Liver (tissue), 9 donors: ENCODE data around the gene TMEM18. TPM values are rescaled to one million over a fixed set of nuclear protein-coding genes. Genes with fewer than 3 reads are reported as not detected.

Experiments used
- DNase-seq: peaks from one replicate; pipeline ENCODE4 v3.0.0-alpha.2; 2017; ENCODE audit warnings: low spot score
- H3K27ac ChIP-seq, 2 donors: one replicate each; pipeline ENCODE4 v1.7.0; 2013; ENCODE audit warnings: inconsistent platforms in 2 of 2, low read length in 2 of 2, control low read depth in 1 of 2, low read depth in 1 of 2, mild to moderate bottlenecking in 1 of 2
- H3K27me3 ChIP-seq, 4 donors: one replicate each; pipeline versions ENCODE4 v1.6.1 to v1.7.0; 2013; ENCODE audit warnings: low read length in 3 of 4, inconsistent platforms in 1 of 4, mild to moderate bottlenecking in 1 of 4, moderate library complexity in 1 of 4; ENCODE audit not compliant: control insufficient read depth in 4 of 4, insufficient read depth in 4 of 4
- H3K36me3 ChIP-seq, 4 donors: one replicate each; pipeline versions ENCODE4 v1.6.1 to v1.7.0; 2013; ENCODE audit warnings: low read length in 3 of 4, mild to moderate bottlenecking in 3 of 4, low read depth in 1 of 4, moderate library complexity in 1 of 4; ENCODE audit not compliant: control insufficient read depth in 4 of 4, insufficient read depth in 3 of 4
- H3K4me1 ChIP-seq, 4 donors: one replicate each; pipeline versions ENCODE4 v1.6.1 to v1.7.0; 2013; ENCODE audit warnings: low read length in 3 of 4, mild to moderate bottlenecking in 3 of 4, moderate library complexity in 1 of 4; ENCODE audit not compliant: control insufficient read depth in 4 of 4, insufficient read depth in 4 of 4
- H3K4me3 ChIP-seq, 3 donors: one replicate each; pipeline versions ENCODE4 v1.6.1 to v1.7.0; 2013; ENCODE audit warnings: low read length in 3 of 3, control low read depth in 1 of 3, low read depth in 1 of 3, mild to moderate bottlenecking in 1 of 3
- H3K9ac ChIP-seq, 2 donors: one replicate each; pipeline ENCODE4 v1.7.0; 2013; ENCODE audit warnings: low read length in 2 of 2, mild to moderate bottlenecking in 2 of 2, moderate library complexity in 2 of 2, control low read depth in 1 of 2, low read depth in 1 of 2
- H3K9me3 ChIP-seq, 4 donors: one replicate each; pipeline versions ENCODE4 v1.6.1 to v1.7.0; 2013; ENCODE audit warnings: low read length in 3 of 4; ENCODE audit not compliant: control insufficient read depth in 4 of 4
- ATF3 ChIP-seq: IDR thresholded peaks from 2 replicates; pipeline ENCODE4 v1.6.1; 2016; ENCODE audit warnings: antibody characterized with exemption
- CTCF ChIP-seq: fragments of 150-350 bp; IDR thresholded peaks from 2 replicates; pipeline ENCODE4 v1.5.1; 2017; ENCODE audit warnings: improper control_type of control experiment, low read depth, low read length; ENCODE audit not compliant: missing input control
- EGR1 ChIP-seq, 2 donors: IDR thresholded peaks; 2 replicates each; pipeline ENCODE4 v1.6.1; 2016 to 2018; ENCODE audit warnings: antibody characterized with exemption in 2 of 2, low read depth in 2 of 2
- FOXA1 ChIP-seq: IDR thresholded peaks from 2 replicates; pipeline ENCODE4 v1.6.1; 2016; ENCODE audit warnings: antibody characterized with exemption
- FOXA2 ChIP-seq: IDR thresholded peaks from 2 replicates; pipeline ENCODE4 v1.6.1; 2016; ENCODE audit warnings: antibody characterized with exemption
- GABPA ChIP-seq, 2 donors: IDR thresholded peaks in 1 of 2; conservative IDR thresholded peaks in 1 of 2; 2 replicates each; pipeline ENCODE4 v1.6.1; 2016; ENCODE audit warnings: antibody characterized with exemption in 2 of 2, mild to moderate bottlenecking in 1 of 2, moderate library complexity in 1 of 2
- HNF4A ChIP-seq, 2 donors: conservative IDR thresholded peaks; 2 replicates each; pipeline ENCODE4 v1.6.1; 2016; ENCODE audit warnings: antibody characterized with exemption in 2 of 2, mild to moderate bottlenecking in 2 of 2
- MAX ChIP-seq: IDR thresholded peaks from 2 replicates; pipeline ENCODE4 v1.6.1; 2016; ENCODE audit warnings: antibody characterized with exemption
- NR2F2 ChIP-seq: IDR thresholded peaks from 2 replicates; pipeline ENCODE4 v1.6.1; 2016; ENCODE audit warnings: antibody characterized with exemption
- RAD21 ChIP-seq, 2 donors: IDR thresholded peaks; 2 replicates each; pipeline ENCODE4 v1.6.1; 2016; ENCODE audit warnings: antibody characterized with exemption in 2 of 2, mild to moderate bottlenecking in 2 of 2
- REST ChIP-seq: IDR thresholded peaks from 2 replicates; pipeline ENCODE4 v1.6.1; 2016; ENCODE audit warnings: antibody characterized with exemption, mild to moderate bottlenecking
- RXRA ChIP-seq, 2 donors: IDR thresholded peaks; 2 replicates each; pipeline ENCODE4 v1.6.1; 2017 to 2018; ENCODE audit warnings: antibody characterized with exemption in 2 of 2, mild to moderate bottlenecking in 1 of 2
- SP1 ChIP-seq: IDR thresholded peaks from 2 replicates; pipeline ENCODE4 v1.6.1; 2018; ENCODE audit warnings: antibody characterized with exemption, mild to moderate bottlenecking
- TAF1 ChIP-seq: conservative IDR thresholded peaks from 2 replicates; pipeline ENCODE4 v1.6.1; 2016; ENCODE audit warnings: antibody characterized with exemption, mild to moderate bottlenecking
- YY1 ChIP-seq: IDR thresholded peaks from 2 replicates; pipeline ENCODE4 v1.6.1; 2016; ENCODE audit warnings: antibody characterized with exemption, mild to moderate bottlenecking
- ZBTB33 ChIP-seq: IDR thresholded peaks from 2 replicates; pipeline ENCODE4 v1.6.1; 2016; ENCODE audit warnings: antibody characterized with exemption
- WGBS: extraction: QIAGEN DNeasy Blood & Tissue Kit; methylation state at CpG from one replicate; pipeline ENCODE4 v1.1.7; 2013; 5-methylcytosine and 5-hydroxymethylcytosine counted together
- polyA plus RNA-seq, 2 donors: library from polyadenylated mRNA; stranded (reverse) in 1 of 2; unstranded in 1 of 2; fragments of 200-250 nt in 1 of 2; fragments of >200 nt in 1 of 2; fragmentation: Nextera tagmentation in 1 of 2; extraction: Ambion mirVana in 1 of 2; gene quantifications; one replicate each; pipeline versions ENCODE4 v1.2.1 to v1.2.3, GENCODE V29; 2013 to 2015
- total RNA-seq, 2 donors: library from RNA; depleted of rRNA; stranded (reverse); fragments of >200 nt; gene quantifications; one replicate each; pipeline ENCODE4 v1.2.3, GENCODE V29; 2014
- donor health status: healthy.
- donor health status: healthy.
- donor health status: healthy.
- donor health status: healthy.
- donor health status: healthy.

The TMEM18 gene
- total and polyA plus RNA-seq, 4 donors = 8.4 to 29.3 (median 10.9) TPM

GRCh38 chr2:624096-624495, 53.1 kb downstream of the TMEM18 start:
- no peaks in the 10 kb centered on the region for H3K9me3 ChIP-seq
- no peaks in the 10 kb centered on the region for H3K4me1 ChIP-seq
- H3K27me3 ChIP-seq = no peaks in the 10 kb centered on the region
- H3K27ac ChIP-seq = no peak overlapping the region
- no peak overlapping the region for H3K9ac ChIP-seq
- 80% methylated on average over 10 of the region's 10 CpGs for WGBS
- no peak overlapping the region for H3K4me3 ChIP-seq
- TF ChIP-seq RXRA (IDR thresholded peaks at IDR 0.05) (no peak), YY1 (no peak), NR2F2 (no peak)
- H3K36me3 ChIP-seq = no peaks in the 10 kb centered on the region
- peak; percentile 14 for DNase-seq

- Histone ChIP-seq H3K36me3 (no peaks in the 10 kb centered on the region), H3K27me3 (no peaks in the 10 kb centered on the region), H3K4me1 (no peaks in the 10 kb centered on the region), H3K4me3 (no peak overlapping the region), H3K27ac (no peak overlapping the region), H3K9me3 (peaks cover 0 to 3% (median under 1%) of the 10 kb centered on the region in 4 donors), H3K9ac (no peak overlapping the region)
- no peak for TF ChIP-seq NR2F2
- TF ChIP-seq CTCF = no peak
- TF ChIP-seq MAX = no peak
- TF ChIP-seq FOXA2 = no peak
- TF ChIP-seq SP1 = no peak
- WGBS = 88% methylated on average over 13 of the region's 13 CpGs
- peak; percentile 8 for DNase-seq
Measured at GRCh38 chr2:623130-623922, 53.9 kb downstream of the TMEM18 start.

- Histone ChIP-seq H3K27me3 (no peaks in the 10 kb centered on the region), H3K9me3 (peaks cover 0 to 7% (median 1%) of the 10 kb centered on the region in 4 donors), H3K36me3 (no peaks in the 10 kb centered on the region), H3K9ac (no peak overlapping the region), H3K4me1 (no peaks in the 10 kb centered on the region), H3K27ac (no peak overlapping the region), H3K4me3 (no peak overlapping the region)
- WGBS = 79% methylated on average over 10 of the region's 10 CpGs
- no peak for DNase-seq
- no peak for TF ChIP-seq CTCF
- TF ChIP-seq RAD21 (IDR thresholded peaks at IDR 0.05) = no peak
- no peak for TF ChIP-seq ATF3
- TF ChIP-seq SP1 = no peak
- TF ChIP-seq NR2F2 = no peak
- no peak for TF ChIP-seq GABPA (IDR thresholded peaks at IDR 0.05 in 1 of 2, conservative IDR thresholded peaks at IDR 0.05 in 1 of 2)
- TF ChIP-seq REST = no peak
- no peak for TF ChIP-seq YY1
- no peak for TF ChIP-seq HNF4A (conservative IDR thresholded peaks at IDR 0.05)
- no peak for TF ChIP-seq ZBTB33
- TF ChIP-seq FOXA2 = no peak
- no peak for TF ChIP-seq EGR1 (IDR thresholded peaks at IDR 0.05; ENCODE audit: low read depth in 2 of 2)
- TF ChIP-seq TAF1 = no peak
- TF ChIP-seq FOXA1 = no peak
- TF ChIP-seq MAX = no peak
Measured at GRCh38 chr2:622357-622756, 54.8 kb downstream of the TMEM18 start.
